ENCODE data around the gene MPP3. TPM values are rescaled to one million over a fixed set of nuclear protein-coding genes. Genes with fewer than 3 reads are reported as not detected.

The MPP3 gene
- total and polyA plus RNA-seq, 4 donors: 3.1 to 25.2 (median 15.2) TPM

- no peaks in the 10 kb centered on the region for H3K36me3 ChIP-seq (ENCODE audit: control insufficient read depth in 1 of 2, insufficient read depth in 2 of 2, low read length in 1 of 2)
- intact Hi-C loops (cut with DNase I): no loop called here
- 91 to 96% methylated on average over 14 of the region's 14 CpGs for WGBS, 2 donors
Observed at GRCh38 chr17:43820759-43821158, 12.2 kb downstream of the MPP3 start.

GRCh38 chr17:43818966-43819365 lies 14.0 kb downstream of the MPP3 start:
- DNase-seq: no peak
- no peak for ATAC-seq (ENCODE audit: low FRiP score)
- Histone ChIP-seq H3K4me1 (ENCODE audit: control insufficient read depth in 1 of 2, insufficient read depth in 2 of 2, low read length in 2 of 2) (no peaks in the 10 kb centered on the region), H3K27ac (ENCODE audit: low read depth in 1 of 2, low read length in 2 of 2) (no peak overlapping the region), H3K36me3 (ENCODE audit: control insufficient read depth in 1 of 2, insufficient read depth in 2 of 2, low read length in 1 of 2) (no peaks in the 10 kb centered on the region), H3K27me3 (ENCODE audit: control insufficient read depth in 1 of 2, insufficient read depth in 2 of 2, low read length in 1 of 2) (no peaks in the 10 kb centered on the region), H3K4me3 (ENCODE audit: low read length in 2 of 2) (no peak overlapping the region), H3K9me3 (ENCODE audit: control insufficient read depth, low read length) (no peaks in the 10 kb centered on the region)
- 96 to 98% methylated on average over 5 of the region's 5 CpGs for WGBS, 2 donors
- intact Hi-C loops (cut with DNase I): no loop called here

More at GRCh38 chr17:43820759-43821158, 12.2 kb downstream of the MPP3 start:
- DNase-seq (peak in 1 of 2 donors; percentile 41), ATAC-seq (ENCODE audit: low FRiP score) (no peak)
- Histone ChIP-seq H3K4me1 (ENCODE audit: control insufficient read depth in 1 of 2, insufficient read depth in 2 of 2, low read length in 2 of 2) (no peaks in the 10 kb centered on the region), H3K4me3 (ENCODE audit: low read length in 2 of 2) (no peak overlapping the region), H3K27ac (ENCODE audit: low read depth in 1 of 2, low read length in 2 of 2) (no peak overlapping the region), H3K9me3 (ENCODE audit: control insufficient read depth, low read length) (no peaks in the 10 kb centered on the region), H3K27me3 (ENCODE audit: control insufficient read depth in 1 of 2, insufficient read depth in 2 of 2, low read length in 1 of 2) (no peaks in the 10 kb centered on the region)

- intact Hi-C loops (cut with DNase I): no loop called here
- 90 to 92% methylated on average over 9 of the region's 9 CpGs for WGBS, 2 donors
- H3K27ac ChIP-seq (ENCODE audit: low read depth in 1 of 2, low read length in 2 of 2): no peak overlapping the region
- H3K4me3 ChIP-seq (ENCODE audit: low read length in 2 of 2): no peak overlapping the region
- DNase-seq (peak in 1 of 2 donors; percentile 48), ATAC-seq (ENCODE audit: low FRiP score) (no peak)
- no peaks in the 10 kb centered on the region for H3K4me1 ChIP-seq (ENCODE audit: control insufficient read depth in 1 of 2, insufficient read depth in 2 of 2, low read length in 2 of 2)
- no peaks in the 10 kb centered on the region for H3K27me3 ChIP-seq (ENCODE audit: control insufficient read depth in 1 of 2, insufficient read depth in 2 of 2, low read length in 1 of 2)
- no peaks in the 10 kb centered on the region for H3K36me3 ChIP-seq (ENCODE audit: control insufficient read depth in 1 of 2, insufficient read depth in 2 of 2, low read length in 1 of 2)
- H3K9me3 ChIP-seq (ENCODE audit: control insufficient read depth, low read length): no peaks in the 10 kb centered on the region
Observed at GRCh38 chr17:43817826-43818225, 15.1 kb downstream of the MPP3 start.

GRCh38 chr17:43816336-43817320 lies 16.3 kb downstream of the MPP3 start:
- H3K4me3 ChIP-seq (ENCODE audit: low read length in 2 of 2): no peak overlapping the region
- H3K4me1 ChIP-seq (ENCODE audit: control insufficient read depth in 1 of 2, insufficient read depth in 2 of 2, low read length in 2 of 2): no peaks in the 10 kb centered on the region
- 89 to 90% methylated on average over 24 of the region's 24 CpGs for WGBS, 2 donors
- no peak overlapping the region for H3K27ac ChIP-seq (ENCODE audit: low read depth in 1 of 2, low read length in 2 of 2)
- DNase-seq: no peak
- no peaks in the 10 kb centered on the region for H3K27me3 ChIP-seq (ENCODE audit: control insufficient read depth in 1 of 2, insufficient read depth in 2 of 2, low read length in 1 of 2)
- no peaks in the 10 kb centered on the region for H3K9me3 ChIP-seq (ENCODE audit: control insufficient read depth, low read length)
- peaks cover 0 to 2% of the 10 kb centered on the region in 2 donors for H3K36me3 ChIP-seq (ENCODE audit: control insufficient read depth in 1 of 2, insufficient read depth in 2 of 2, low read length in 1 of 2)
- no peak for ATAC-seq (ENCODE audit: low FRiP score)
- intact Hi-C loops (cut with DNase I): no loop called here

GRCh38 chr17:43814714-43815113 lies 18.2 kb downstream of the MPP3 start:
- WGBS, 2 donors: 3 to 4% methylated on average over 1 of the region's 1 CpG
- no peak for DNase-seq
- Histone ChIP-seq H3K4me1 (ENCODE audit: control insufficient read depth in 1 of 2, insufficient read depth in 2 of 2, low read length in 2 of 2) (no peaks in the 10 kb centered on the region), H3K27me3 (ENCODE audit: control insufficient read depth in 1 of 2, insufficient read depth in 2 of 2, low read length in 1 of 2) (no peaks in the 10 kb centered on the region), H3K27ac (ENCODE audit: low read depth in 1 of 2, low read length in 2 of 2) (no peak overlapping the region), H3K4me3 (ENCODE audit: low read length in 2 of 2) (no peak overlapping the region), H3K36me3 (ENCODE audit: control insufficient read depth in 1 of 2, insufficient read depth in 2 of 2, low read length in 1 of 2) (peaks cover 2 to 4% of the 10 kb centered on the region in 2 donors), H3K9me3 (ENCODE audit: control insufficient read depth, low read length) (no peaks in the 10 kb centered on the region)
- intact Hi-C loops (cut with DNase I): no loop called here
- no peak for ATAC-seq (ENCODE audit: low FRiP score)

- ATAC-seq (ENCODE audit: low FRiP score) (no peak), DNase-seq (no peak)
- H3K9me3 ChIP-seq (ENCODE audit: control insufficient read depth, low read length): no peaks in the 10 kb centered on the region
- no peak overlapping the region for H3K27ac ChIP-seq (ENCODE audit: low read depth in 1 of 2, low read length in 2 of 2)
- intact Hi-C loops (cut with DNase I): no loop called here
- H3K36me3 ChIP-seq (ENCODE audit: control insufficient read depth in 1 of 2, insufficient read depth in 2 of 2, low read length in 1 of 2): peaks cover 2 to 4% of the 10 kb centered on the region in 2 donors
- no peaks in the 10 kb centered on the region for H3K4me1 ChIP-seq (ENCODE audit: control insufficient read depth in 1 of 2, insufficient read depth in 2 of 2, low read length in 2 of 2)
- H3K27me3 ChIP-seq (ENCODE audit: control insufficient read depth in 1 of 2, insufficient read depth in 2 of 2, low read length in 1 of 2): no peaks in the 10 kb centered on the region
- H3K4me3 ChIP-seq (ENCODE audit: low read length in 2 of 2): no peak overlapping the region
- WGBS, 2 donors: 86 to 91% methylated on average over 12 of the region's 12 CpGs
Observed at GRCh38 chr17:43814026-43814425, 18.9 kb downstream of the MPP3 start.

- no peak for ATAC-seq (ENCODE audit: low FRiP score)
- Histone ChIP-seq H3K27me3 (ENCODE audit: control insufficient read depth in 1 of 2, insufficient read depth in 2 of 2, low read length in 1 of 2) (no peaks in the 10 kb centered on the region), H3K4me1 (ENCODE audit: control insufficient read depth in 1 of 2, insufficient read depth in 2 of 2, low read length in 2 of 2) (no peaks in the 10 kb centered on the region), H3K36me3 (ENCODE audit: control insufficient read depth in 1 of 2, insufficient read depth in 2 of 2, low read length in 1 of 2) (peaks cover 2 to 7% of the 10 kb centered on the region in 2 donors), H3K4me3 (ENCODE audit: low read length in 2 of 2) (no peak overlapping the region), H3K9me3 (ENCODE audit: control insufficient read depth, low read length) (no peaks in the 10 kb centered on the region), H3K27ac (ENCODE audit: low read depth in 1 of 2, low read length in 2 of 2) (no peak overlapping the region)
- 93 to 95% methylated on average over 3 of the region's 3 CpGs for WGBS, 2 donors
- no peak for DNase-seq
- intact Hi-C loops (cut with DNase I): no loop called here
Observed at GRCh38 chr17:43813386-43813785, 19.6 kb downstream of the MPP3 start.

- Histone ChIP-seq H3K36me3 (ENCODE audit: control insufficient read depth in 1 of 2, insufficient read depth in 2 of 2, low read length in 1 of 2) (peaks cover 5 to 7% of the 10 kb centered on the region in 2 donors), H3K9me3 (ENCODE audit: control insufficient read depth, low read length) (no peaks in the 10 kb centered on the region), H3K4me3 (ENCODE audit: low read length in 2 of 2) (no peak overlapping the region), H3K27me3 (ENCODE audit: control insufficient read depth in 1 of 2, insufficient read depth in 2 of 2, low read length in 1 of 2) (no peaks in the 10 kb centered on the region), H3K4me1 (ENCODE audit: control insufficient read depth in 1 of 2, insufficient read depth in 2 of 2, low read length in 2 of 2) (no peaks in the 10 kb centered on the region), H3K27ac (ENCODE audit: low read depth in 1 of 2, low read length in 2 of 2) (no peak overlapping the region)
- DNase-seq (no peak), ATAC-seq (ENCODE audit: low FRiP score) (no peak)
- intact Hi-C loops (cut with DNase I): no loop called here
- 97% methylated on average over 10 of the region's 10 CpGs for WGBS, 2 donors
Observed at GRCh38 chr17:43812396-43813265, 20.3 kb downstream of the MPP3 start.
